ENCODE data around the gene PISD.

PISD gene

DNA sequence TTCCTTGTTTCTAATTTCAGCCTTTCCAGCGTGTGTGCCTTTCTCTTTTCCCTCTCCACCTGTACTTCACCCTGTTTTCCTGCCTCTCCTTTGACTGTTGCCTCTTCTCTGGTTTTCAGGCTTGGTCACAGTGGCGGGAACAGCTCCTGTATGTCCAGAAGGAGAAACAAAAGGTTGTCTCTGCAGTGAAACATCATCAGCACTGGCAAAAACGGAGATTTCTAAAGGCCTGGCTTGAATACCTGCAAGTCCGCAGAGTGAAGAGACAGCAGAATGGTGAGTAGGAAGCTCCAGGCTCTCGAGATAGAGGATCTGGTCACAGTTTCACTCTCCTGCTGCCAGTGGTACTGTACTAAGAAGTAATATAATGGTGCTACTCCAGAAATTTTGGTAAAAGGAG, 89.1 kb downstream of the PISD start:
- no peak for DNase-seq (ENCODE audit: low spot score)

DNA sequence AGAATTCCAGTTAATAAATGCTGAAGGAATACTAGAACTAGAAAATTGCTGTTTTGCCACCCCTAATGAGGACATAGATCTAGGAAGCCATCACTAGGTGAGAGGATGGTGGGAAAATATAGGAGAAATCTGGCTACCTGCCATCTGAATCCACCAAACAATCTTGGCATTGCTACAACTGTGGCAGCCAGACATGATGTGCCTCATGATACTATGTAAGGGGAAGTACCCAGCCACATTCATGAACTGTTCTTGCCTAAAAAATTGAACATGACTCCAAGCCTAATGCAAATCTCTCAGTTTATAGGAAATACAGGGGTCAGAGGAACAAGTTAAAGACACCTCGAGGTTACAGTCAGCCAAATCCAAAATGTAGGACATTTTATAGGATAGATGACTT, 92.9 kb downstream of the PISD start:
- no peak for DNase-seq (ENCODE audit: low spot score)

Data from left forelimb (tissue), 1 donor.